ENCODE results near the gene SECISBP2.

- no peak for TF ChIP-seq CTCF (IDR thresholded peaks at IDR 0.05)
- no peak for TF ChIP-seq POLR2A (IDR thresholded peaks at IDR 0.05)
- TF ChIP-seq POLR2AphosphoS5 (IDR thresholded peaks at IDR 0.05; ENCODE audit: insufficient read depth in 1 of 2, low read depth in 1 of 2): no peak
Observed at GRCh38 chr9:89358376-89358916, 40.1 kb downstream of the SECISBP2 start.
